ENCODE measurements around the gene PITPNC1. TPM values are rescaled to one million over a fixed set of nuclear protein-coding genes. Genes with fewer than 3 reads are reported as not detected.

The PITPNC1 gene
- total RNA-seq, 1 donor from 2014 or later, result 5.4 TPM

DNA sequence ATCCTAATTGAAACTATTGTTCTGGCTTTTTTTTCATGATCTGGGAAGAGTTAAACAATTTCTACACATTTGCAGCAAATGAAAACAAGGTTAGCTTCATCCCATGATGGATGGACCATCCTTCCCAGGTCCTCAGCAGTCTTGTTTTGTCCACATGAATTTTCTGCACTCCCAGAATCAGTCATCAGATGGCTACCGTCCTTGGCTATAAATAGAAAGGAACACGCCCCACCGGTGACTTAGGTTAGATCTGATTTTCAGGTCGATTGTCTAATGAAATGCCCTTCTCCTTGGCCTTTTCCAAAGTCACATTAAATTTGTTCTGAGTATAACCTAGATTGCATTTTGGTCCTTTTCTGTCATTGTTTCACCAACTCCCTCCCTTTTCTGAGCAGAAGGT, 299.2 kb downstream of the PITPNC1 start:
- no peaks in the 10 kb centered on the region for H3K27me3 Mint-ChIP-seq (ENCODE audit: low read depth)
- H3K4me1 Mint-ChIP-seq (ENCODE audit: low read depth), result peaks cover 5% of the 10 kb centered on the region
- no peak for DNase-seq (ENCODE audit: low spot score)
- no peaks in the 10 kb centered on the region for H3K36me3 Mint-ChIP-seq (ENCODE audit: low read depth)
- H3K4me3 Mint-ChIP-seq (ENCODE audit: unreplicated experiment), result no peak overlapping the region
- TF ChIP-seq, protein P1, sequence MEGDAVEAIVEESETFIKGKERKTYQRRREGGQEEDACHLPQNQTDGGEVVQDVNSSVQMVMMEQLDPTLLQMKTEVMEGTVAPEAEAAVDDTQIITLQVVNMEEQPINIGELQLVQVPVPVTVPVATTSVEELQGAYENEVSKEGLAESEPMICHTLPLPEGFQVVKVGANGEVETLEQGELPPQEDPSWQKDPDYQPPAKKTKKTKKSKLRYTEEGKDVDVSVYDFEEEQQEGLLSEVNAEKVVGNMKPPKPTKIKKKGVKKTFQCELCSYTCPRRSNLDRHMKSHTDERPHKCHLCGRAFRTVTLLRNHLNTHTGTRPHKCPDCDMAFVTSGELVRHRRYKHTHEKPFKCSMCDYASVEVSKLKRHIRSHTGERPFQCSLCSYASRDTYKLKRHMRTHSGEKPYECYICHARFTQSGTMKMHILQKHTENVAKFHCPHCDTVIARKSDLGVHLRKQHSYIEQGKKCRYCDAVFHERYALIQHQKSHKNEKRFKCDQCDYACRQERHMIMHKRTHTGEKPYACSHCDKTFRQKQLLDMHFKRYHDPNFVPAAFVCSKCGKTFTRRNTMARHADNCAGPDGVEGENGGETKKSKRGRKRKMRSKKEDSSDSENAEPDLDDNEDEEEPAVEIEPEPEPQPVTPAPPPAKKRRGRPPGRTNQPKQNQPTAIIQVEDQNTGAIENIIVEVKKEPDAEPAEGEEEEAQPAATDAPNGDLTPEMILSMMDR (IDR thresholded peaks at IDR 0.05), result no peak
- H3K27ac Mint-ChIP-seq (ENCODE audit: unreplicated experiment), result no peak overlapping the region
- H3K9me3 Mint-ChIP-seq (ENCODE audit: low read depth), result no peaks in the 10 kb centered on the region

DNA sequence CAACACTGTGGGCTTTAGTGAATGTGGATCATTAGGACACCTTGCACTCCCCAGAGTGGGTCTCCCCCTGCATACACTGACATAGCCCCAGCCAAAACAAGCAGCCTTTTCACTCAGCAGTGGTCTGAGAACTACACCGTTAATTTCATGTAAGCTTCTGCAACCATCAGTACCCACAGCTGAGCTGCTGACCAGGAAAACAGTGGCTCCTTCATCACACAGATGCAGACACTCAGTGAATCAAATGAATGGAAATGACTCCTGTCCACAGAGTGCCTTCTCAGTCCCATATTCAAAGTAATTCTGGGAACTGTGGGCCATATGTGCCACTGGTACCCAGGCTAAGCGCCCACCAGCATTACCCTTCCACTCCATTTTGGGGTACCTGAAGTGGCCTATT, 301.3 kb downstream of the PITPNC1 start:
- Mint-ChIP-seq H3K27me3 (ENCODE audit: low read depth) (no peaks in the 10 kb centered on the region), H3K27ac (ENCODE audit: unreplicated experiment) (no peak overlapping the region)
- DNase-seq (ENCODE audit: low spot score), result no peak

DNA sequence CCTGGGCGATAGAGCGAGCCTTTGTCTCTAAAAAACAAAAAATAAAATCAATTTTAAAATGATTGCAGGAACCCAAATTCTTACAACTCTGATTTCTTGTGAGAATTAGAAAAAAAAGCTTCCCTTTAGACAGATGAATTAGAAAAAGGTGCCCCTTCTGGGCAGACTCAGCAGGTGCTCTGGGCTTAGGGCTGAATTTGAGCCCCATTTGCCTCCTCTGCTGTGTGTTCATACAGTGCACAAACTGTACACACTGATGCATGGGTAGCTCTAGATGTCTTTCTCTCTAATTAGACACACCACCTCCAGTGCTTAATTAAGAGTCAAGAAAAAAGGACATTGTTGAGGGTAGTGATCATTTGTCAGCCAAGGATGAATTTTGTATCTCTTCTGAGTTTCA, 302.1 kb downstream of the PITPNC1 start:
- Mint-ChIP-seq H3K27ac (ENCODE audit: unreplicated experiment) (no peak overlapping the region), H3K4me1 (ENCODE audit: low read depth) (no peaks in the 10 kb centered on the region), H3K4me3 (ENCODE audit: unreplicated experiment) (no peak overlapping the region), H3K36me3 (ENCODE audit: low read depth) (no peaks in the 10 kb centered on the region), H3K27me3 (ENCODE audit: low read depth) (no peaks in the 10 kb centered on the region), H3K9me3 (ENCODE audit: low read depth) (no peaks in the 10 kb centered on the region)
- TF ChIP-seq, protein P1 (IDR thresholded peaks at IDR 0.05), result no peak
- DNase-seq (ENCODE audit: low spot score), result no peak

More for the DNA sequence above, 301.3 kb downstream of the PITPNC1 start:
- H3K9me3 Mint-ChIP-seq (ENCODE audit: low read depth), result no peaks in the 10 kb centered on the region
- H3K4me3 Mint-ChIP-seq (ENCODE audit: unreplicated experiment), result no peak overlapping the region
- TF ChIP-seq, protein P1 (IDR thresholded peaks at IDR 0.05), result no peak
- H3K4me1 Mint-ChIP-seq (ENCODE audit: low read depth), result no peaks in the 10 kb centered on the region
- H3K36me3 Mint-ChIP-seq (ENCODE audit: low read depth), result no peaks in the 10 kb centered on the region

DNA sequence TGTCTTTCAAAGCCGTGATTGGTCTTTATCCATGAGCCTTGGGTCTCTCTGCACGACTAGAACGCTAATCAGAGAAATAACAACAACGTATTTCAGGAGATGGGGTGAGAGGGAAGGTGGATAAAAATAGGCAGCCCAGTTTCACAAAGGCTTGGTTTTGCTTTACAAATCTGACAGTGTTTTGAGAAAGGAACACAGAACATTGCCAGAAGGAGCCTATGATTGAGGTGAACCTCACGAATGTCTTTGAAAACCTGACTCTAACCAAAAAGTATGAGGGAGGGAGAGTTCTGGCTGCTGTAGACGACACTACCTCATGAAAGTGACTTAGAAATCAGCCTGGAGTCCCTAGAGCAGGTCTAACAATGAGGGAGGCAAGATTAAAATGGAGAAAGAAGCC, 302.6 kb downstream of the PITPNC1 start:
- H3K4me1 Mint-ChIP-seq (ENCODE audit: low read depth), result no peaks in the 10 kb centered on the region

DNA sequence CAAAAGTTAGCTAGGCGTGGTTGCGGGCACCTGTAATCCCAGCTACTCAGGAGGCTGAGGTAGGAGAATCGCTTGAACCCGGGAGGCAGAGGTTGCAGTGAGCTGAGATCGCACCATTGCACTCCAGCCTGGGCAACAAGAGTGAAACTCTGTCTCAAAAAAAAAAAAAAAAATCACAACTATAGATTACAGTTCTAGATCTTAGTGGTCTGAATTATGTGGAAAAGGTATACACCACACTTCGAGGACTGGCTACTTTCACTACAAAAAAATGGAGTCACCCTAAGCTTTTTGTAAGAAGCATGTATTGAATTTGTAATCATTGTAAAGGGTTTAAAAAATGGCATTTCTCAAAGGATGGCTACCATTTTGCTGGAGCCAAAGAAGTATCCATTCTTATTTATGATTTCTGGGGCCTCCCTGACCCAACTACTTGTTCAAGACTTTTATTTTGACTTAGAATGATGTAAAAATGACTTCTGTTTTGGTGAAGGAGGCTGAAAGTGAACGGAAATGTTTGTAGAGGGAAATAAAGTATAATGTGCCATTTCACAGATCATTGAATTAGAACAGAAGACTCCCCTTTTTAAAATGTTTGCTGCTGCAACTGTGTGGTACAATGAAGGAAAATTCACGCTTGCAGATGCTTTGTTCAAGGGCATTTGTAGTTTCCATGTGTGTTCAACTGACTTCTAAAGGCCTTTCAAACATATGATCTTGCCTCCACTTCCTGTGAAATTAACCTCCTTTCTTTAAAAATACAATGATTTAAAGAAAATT, 303.6 kb downstream of the PITPNC1 start:
- Mint-ChIP-seq H3K27me3 (ENCODE audit: low read depth) (no peaks in the 10 kb centered on the region), H3K27ac (ENCODE audit: unreplicated experiment) (no peak overlapping the region), H3K9me3 (ENCODE audit: low read depth) (no peaks in the 10 kb centered on the region), H3K4me1 (ENCODE audit: low read depth) (no peaks in the 10 kb centered on the region), H3K4me3 (ENCODE audit: unreplicated experiment) (no peak overlapping the region), H3K36me3 (ENCODE audit: low read depth) (no peaks in the 10 kb centered on the region)
- TF ChIP-seq, protein P1 (IDR thresholded peaks at IDR 0.05), result no peak
- no peak for DNase-seq (ENCODE audit: low spot score)

More for the DNA sequence above, 302.6 kb downstream of the PITPNC1 start:
- Mint-ChIP-seq H3K9me3 (ENCODE audit: low read depth) (no peaks in the 10 kb centered on the region), H3K27ac (ENCODE audit: unreplicated experiment) (no peak overlapping the region), H3K27me3 (ENCODE audit: low read depth) (no peaks in the 10 kb centered on the region), H3K36me3 (ENCODE audit: low read depth) (no peaks in the 10 kb centered on the region), H3K4me3 (ENCODE audit: unreplicated experiment) (no peak overlapping the region)
- TF ChIP-seq, protein P1 (IDR thresholded peaks at IDR 0.05), result no peak
- no peak for DNase-seq (ENCODE audit: low spot score)
